HepG2 (cell line): Measurements from ENCODE around the gene SFXN5. TPM values are rescaled to one million over a fixed set of nuclear protein-coding genes. Genes with fewer than 3 reads are reported as not detected.

ENCODE experiments used
- MIER3 ChIP-seq: IDR thresholded peaks from 2 replicates; pipeline ENCODE4 v1.6.1; 2016; ENCODE audit warnings: missing compliant biosample characterization, borderline replicate concordance
- MLXIP ChIP-seq: sonication (generic); formaldehyde crosslinking; IDR thresholded peaks from 2 replicates; pipeline ENCODE4 v1.9.0; 2021; ENCODE audit warnings: missing genetic modification reagents, borderline replicate concordance
- RBM22 ChIP-seq: fragments of 200-400 bp; formaldehyde crosslinking; optimal IDR thresholded peaks from 2 replicates; pipeline ENCODE3; 2017; ENCODE audit warnings: mild to moderate bottlenecking, low read length, moderate library complexity
- REL ChIP-seq: sonication (generic); formaldehyde crosslinking; conservative IDR thresholded peaks from 2 replicates; pipeline ENCODE4 v1.8.0; 2022; ENCODE audit warnings: mild to moderate bottlenecking, missing genetic modification reagents, moderate library complexity
- RFXANK ChIP-seq: IDR thresholded peaks from 2 replicates; pipeline ENCODE4 v1.6.1; 2016
- ZC3H13 ChIP-seq: sonication (generic); formaldehyde crosslinking; IDR thresholded peaks from 2 replicates; pipeline ENCODE4 v1.8.1; 2023; ENCODE audit warnings: mild to moderate bottlenecking, missing genetic modification reagents, moderate library complexity
- ZNF512B ChIP-seq: sonication (generic); formaldehyde crosslinking; IDR thresholded peaks from 2 replicates; pipeline ENCODE4 v1.5.1; 2020; ENCODE audit warnings: missing genetic modification reagents, mild to moderate bottlenecking, borderline replicate concordance
- ZNF547 ChIP-seq: sonication (generic); formaldehyde crosslinking; IDR thresholded peaks from 2 replicates; pipeline ENCODE4 v1.5.1; 2020; ENCODE audit warnings: mild to moderate bottlenecking, missing genetic modification reagents
- ZNF558 ChIP-seq: sonication (generic); formaldehyde crosslinking; IDR thresholded peaks from 2 replicates; pipeline ENCODE4 v1.9.0; 2022; ENCODE audit warnings: mild to moderate bottlenecking, missing genetic modification reagents, borderline replicate concordance
- polyA plus RNA-seq, 8 experiments: library from polyadenylated mRNA; depleted of rRNA in 3 of 8; stranded (reverse) in 7 of 8; unstranded in 1 of 8; fragments of >200 nt; fragmentation: Illumina TruSeq in 4 of 8; extraction: Trizol in 4 of 8; gene quantifications; 2 replicates each; pipeline versions ENCODE4 v1.2.1 to v1.2.3, GENCODE V29; 2011 to 2016; ENCODE audit warnings: low read depth in 4 of 8, missing spikeins in 1 of 8, mixed read lengths in 1 of 8; ENCODE audit not compliant: insufficient read depth in 1 of 8
- total RNA-seq, 5 experiments: library from RNA; depleted of rRNA; stranded (reverse); fragments of >200 nt; fragmentation: Illumina TruSeq; extraction: Trizol; gene quantifications; 2 replicates each; pipeline ENCODE4 v1.2.3, GENCODE V29; 2016; ENCODE audit warnings: low read depth in 1 of 5
- TF ChIP-seq, protein P1 (sequence below): sonication (generic); formaldehyde crosslinking; IDR thresholded peaks from 2 replicates; pipeline ENCODE4 v1.4.0; 2020; ENCODE audit warnings: missing genetic modification reagents, borderline replicate concordance
- TF ChIP-seq, protein P2 (sequence below): sonication (generic); formaldehyde crosslinking; conservative IDR thresholded peaks from 2 replicates; pipeline ENCODE4 v1.8.0; 2022; ENCODE audit warnings: low read depth, missing genetic modification reagents

Gene SFXN5
- total and polyA plus RNA-seq, 2 of the 13 experiments (the other 11 are each of a cell fraction or from before 2014, with no cell fraction given) = 34.9 to 37.4 TPM

- TF ChIP-seq MLXIP (CRISPR knock-in tag) (0 out of 2 replicates have a peak, but pooled peaks have one; percentile 73), ZNF512B (no peak), ZC3H13 (CRISPR knock-in tag) (no peak), REL (no peak), MIER3 (CRISPR knock-in tag) (no peak), ZNF547 (peak; percentile 74; the same call in 1 of the 2 replicates), RFXANK (CRISPR knock-in tag) (peak; percentile 8; the same call in 1 of the 2 replicates), RBM22 (peak; percentile 32), ZNF558 (CRISPR knock-in tag) (no peak; the same call in 1 of the 2 replicates)
- TF ChIP-seq, protein P1, sequence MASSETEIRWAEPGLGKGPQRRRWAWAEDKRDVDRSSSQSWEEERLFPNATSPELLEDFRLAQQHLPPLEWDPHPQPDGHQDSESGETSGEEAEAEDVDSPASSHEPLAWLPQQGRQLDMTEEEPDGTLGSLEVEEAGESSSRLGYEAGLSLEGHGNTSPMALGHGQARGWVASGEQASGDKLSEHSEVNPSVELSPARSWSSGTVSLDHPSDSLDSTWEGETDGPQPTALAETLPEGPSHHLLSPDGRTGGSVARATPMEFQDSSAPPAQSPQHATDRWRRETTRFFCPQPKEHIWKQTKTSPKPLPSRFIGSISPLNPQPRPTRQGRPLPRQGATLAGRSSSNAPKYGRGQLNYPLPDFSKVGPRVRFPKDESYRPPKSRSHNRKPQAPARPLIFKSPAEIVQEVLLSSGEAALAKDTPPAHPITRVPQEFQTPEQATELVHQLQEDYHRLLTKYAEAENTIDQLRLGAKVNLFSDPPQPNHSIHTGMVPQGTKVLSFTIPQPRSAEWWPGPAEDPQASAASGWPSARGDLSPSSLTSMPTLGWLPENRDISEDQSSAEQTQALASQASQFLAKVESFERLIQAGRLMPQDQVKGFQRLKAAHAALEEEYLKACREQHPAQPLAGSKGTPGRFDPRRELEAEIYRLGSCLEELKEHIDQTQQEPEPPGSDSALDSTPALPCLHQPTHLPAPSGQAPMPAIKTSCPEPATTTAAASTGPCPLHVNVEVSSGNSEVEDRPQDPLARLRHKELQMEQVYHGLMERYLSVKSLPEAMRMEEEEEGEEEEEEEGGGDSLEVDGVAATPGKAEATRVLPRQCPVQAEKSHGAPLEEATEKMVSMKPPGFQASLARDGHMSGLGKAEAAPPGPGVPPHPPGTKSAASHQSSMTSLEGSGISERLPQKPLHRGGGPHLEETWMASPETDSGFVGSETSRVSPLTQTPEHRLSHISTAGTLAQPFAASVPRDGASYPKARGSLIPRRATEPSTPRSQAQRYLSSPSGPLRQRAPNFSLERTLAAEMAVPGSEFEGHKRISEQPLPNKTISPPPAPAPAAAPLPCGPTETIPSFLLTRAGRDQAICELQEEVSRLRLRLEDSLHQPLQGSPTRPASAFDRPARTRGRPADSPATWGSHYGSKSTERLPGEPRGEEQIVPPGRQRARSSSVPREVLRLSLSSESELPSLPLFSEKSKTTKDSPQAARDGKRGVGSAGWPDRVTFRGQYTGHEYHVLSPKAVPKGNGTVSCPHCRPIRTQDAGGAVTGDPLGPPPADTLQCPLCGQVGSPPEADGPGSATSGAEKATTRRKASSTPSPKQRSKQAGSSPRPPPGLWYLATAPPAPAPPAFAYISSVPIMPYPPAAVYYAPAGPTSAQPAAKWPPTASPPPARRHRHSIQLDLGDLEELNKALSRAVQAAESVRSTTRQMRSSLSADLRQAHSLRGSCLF (CRISPR knock-in tag) = 0 out of 2 replicates have a peak, but pooled peaks have one; percentile 57
- TF ChIP-seq, protein P2, sequence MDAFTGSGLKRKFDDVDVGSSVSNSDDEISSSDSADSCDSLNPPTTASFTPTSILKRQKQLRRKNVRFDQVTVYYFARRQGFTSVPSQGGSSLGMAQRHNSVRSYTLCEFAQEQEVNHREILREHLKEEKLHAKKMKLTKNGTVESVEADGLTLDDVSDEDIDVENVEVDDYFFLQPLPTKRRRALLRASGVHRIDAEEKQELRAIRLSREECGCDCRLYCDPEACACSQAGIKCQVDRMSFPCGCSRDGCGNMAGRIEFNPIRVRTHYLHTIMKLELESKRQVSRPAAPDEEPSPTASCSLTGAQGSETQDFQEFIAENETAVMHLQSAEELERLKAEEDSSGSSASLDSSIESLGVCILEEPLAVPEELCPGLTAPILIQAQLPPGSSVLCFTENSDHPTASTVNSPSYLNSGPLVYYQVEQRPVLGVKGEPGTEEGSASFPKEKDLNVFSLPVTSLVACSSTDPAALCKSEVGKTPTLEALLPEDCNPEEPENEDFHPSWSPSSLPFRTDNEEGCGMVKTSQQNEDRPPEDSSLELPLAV (CRISPR knock-in tag) = 0 out of 2 replicates have a peak, but pooled peaks have one; percentile 2
Observed at GRCh38 chr2:73070643-73071359, 711 bp downstream of the SFXN5 start (continued).
